HCT116 (cell line): ENCODE data around the gene CMTM2. TPM values are rescaled to one million over a fixed set of nuclear protein-coding genes. Genes with fewer than 3 reads are reported as not detected.

ENCODE experiments used
- ATAC-seq: fragments of 200-7000 bp; cut with Tn5 transposase; 2 replicates; pipeline ENCODE4 v1.9.1; 2020; ENCODE audit warnings: mild to moderate bottlenecking, moderate library complexity
- BruUV-seq: library from RNA; stranded (reverse); fragments of 400-500 nt; replicated peaks from 2 replicates; lab custom pipeline; 2021; lab: Mats Ljungman, UMichigan
- CTCF ChIA-PET: fragments of 300-600 bp; sonication (Branson Sonifier 250); formaldehyde crosslinking; loops from one replicate; lab custom pipeline; 2021; ENCODE audit warnings: antibody characterized with exemption; lab: Charles Lee
- POLR2A ChIA-PET: fragments of 300-600, 350-600 bp; sonication (Branson Sonifier 250); formaldehyde crosslinking; loops from one replicate; lab custom pipeline; 2021; ENCODE audit warnings: antibody characterized with exemption; lab: Charles Lee
- RAD21 ChIA-PET, 2 experiments: fragments of 300-600 bp; sonication (Branson Sonifier 250); formaldehyde crosslinking; loops; one replicate each; lab custom pipeline; 2023; ENCODE audit warnings: low total read pairs in 2 of 2; ENCODE audit not compliant: uncharacterized antibody in 2 of 2, unreplicated experiment in 2 of 2, low non-redundant PET in 1 of 2; lab: Charles Lee
- DNase-seq: peaks from one replicate; pipeline ENCODE4 v3.0.0-alpha.2; 2010; ENCODE audit warnings: low read depth, low spot score
- H2AFZ ChIP-seq: fragments of 200-600 bp; shearing (Covaris generic), sonication (generic); 2 replicates; pipeline ENCODE4 v1.6.1; 2017; ENCODE audit warnings: low read depth, mixed run types, mixed read lengths, antibody characterized with exemption, low read length; ENCODE audit not compliant: poor library complexity, severe bottlenecking
- H3K27ac ChIP-seq: 2 replicates; pipeline ENCODE4 v1.5.1; 2012; ENCODE audit warnings: low read depth, low read length
- H3K27me3 ChIP-seq: fragments of 200-600 bp; sonication (generic); 2 replicates; pipeline ENCODE4 v1.6.1; 2016; ENCODE audit warnings: mixed run types, low read length, mixed read lengths; ENCODE audit not compliant: insufficient read depth
- H3K36me3 ChIP-seq, 2 experiments: fragments of 200-500 bp in 1 of 2; fragments of 200-600 bp in 1 of 2; sonication (Bioruptor generic) in 1 of 2; sonication (generic) in 1 of 2; 2 replicates each; pipeline versions ENCODE4 v1.5.1 to v1.6.1; 2014 to 2016; ENCODE audit warnings: low read length in 2 of 2, inconsistent platforms in 1 of 2, mixed read lengths in 1 of 2, mixed run types in 1 of 2; ENCODE audit not compliant: insufficient read depth in 2 of 2, control insufficient read depth in 1 of 2
- H3K4me1 ChIP-seq, 2 experiments: fragments of 200-600 bp in 1 of 2; sonication (generic) in 1 of 2; 2 replicates each; pipeline versions ENCODE4 v1.5.1 to v1.6.1; 2012 to 2017; ENCODE audit warnings: low read length in 2 of 2, inconsistent platforms in 1 of 2, mild to moderate bottlenecking in 1 of 2, mixed read lengths in 1 of 2, mixed run types in 1 of 2, moderate library complexity in 1 of 2; ENCODE audit not compliant: insufficient read depth in 2 of 2, control insufficient read depth in 1 of 2
- H3K4me2 ChIP-seq: fragments of 200-600 bp; sonication (generic); 2 replicates; pipeline ENCODE4 v1.6.1; 2017; ENCODE audit warnings: mixed run types, low read length, mixed read lengths
- H3K4me3 ChIP-seq, 2 experiments: fragments of 200-600 bp in 1 of 2; sonication (generic) in 1 of 2; replicated peaks in 1 of 2; 2 replicates each; pipeline ENCODE4 v1.5.1; 2011 to 2016; ENCODE audit warnings: low read length in 2 of 2, control low read depth in 1 of 2, low read depth in 1 of 2, mild to moderate bottlenecking in 1 of 2, mixed read lengths in 1 of 2, mixed run types in 1 of 2
- H3K79me2 ChIP-seq: fragments of 200-600 bp; sonication (generic); 2 replicates; pipeline ENCODE4 v1.6.1; 2017; ENCODE audit warnings: mild to moderate bottlenecking, mixed run types, low read length, moderate library complexity, mixed read lengths; ENCODE audit not compliant: insufficient read depth
- H3K9ac ChIP-seq: fragments of 200-600 bp; sonication (generic); 2 replicates; pipeline ENCODE4 v1.6.1; 2016; ENCODE audit warnings: low read length, mixed read lengths
- H3K9me2 ChIP-seq: fragments of 200-600 bp; sonication (generic), shearing (Covaris generic); 2 replicates; pipeline ENCODE4 v1.6.1; 2017; ENCODE audit warnings: mixed run types, mild to moderate bottlenecking, moderate library complexity; ENCODE audit not compliant: insufficient read depth
- H3K9me3 ChIP-seq, 2 experiments: fragments of 200-500 bp in 1 of 2; fragments of 200-600 bp in 1 of 2; sonication (Bioruptor generic) in 1 of 2; sonication (generic) in 1 of 2; 2 replicates each; pipeline ENCODE4 v1.6.1; 2014 to 2017; ENCODE audit warnings: low read length in 2 of 2, mixed read lengths in 2 of 2, inconsistent platforms in 1 of 2, low read depth in 1 of 2, mild to moderate bottlenecking in 1 of 2, mixed run types in 1 of 2, moderate library complexity in 1 of 2; ENCODE audit not compliant: control insufficient read depth in 1 of 2, insufficient read depth in 1 of 2
- H4K20me1 ChIP-seq: fragments of 200-600 bp; sonication (generic), shearing (Covaris generic); 2 replicates; pipeline ENCODE4 v1.6.1; 2017; ENCODE audit warnings: mixed run types, mild to moderate bottlenecking, moderate library complexity; ENCODE audit not compliant: insufficient read depth
- ATF3 ChIP-seq: IDR thresholded peaks from 2 replicates; pipeline ENCODE4 v1.6.1; 2012
- CBX3 ChIP-seq: IDR thresholded peaks from 2 replicates; pipeline ENCODE4 v1.6.1; 2012; ENCODE audit warnings: low read depth
- CEBPB ChIP-seq: IDR thresholded peaks from 2 replicates; pipeline ENCODE4 v1.6.1; 2012; ENCODE audit warnings: low read depth
- CTCF ChIP-seq, 3 experiments: fragments of 200-600 bp in 1 of 3; sonication (generic) in 1 of 3; IDR thresholded peaks in 2 of 3; conservative IDR thresholded peaks in 1 of 3; 2 replicates each; pipeline ENCODE4 v1.5.1; 2012 to 2017; ENCODE audit warnings: low read depth in 2 of 3, low read length in 2 of 3, antibody characterized with exemption in 1 of 3, borderline replicate concordance in 1 of 3, control low read depth in 1 of 3, mild to moderate bottlenecking in 1 of 3, mixed read lengths in 1 of 3, mixed run types in 1 of 3, moderate library complexity in 1 of 3; ENCODE audit not compliant: insufficient read depth in 1 of 3
- ELF1 ChIP-seq: IDR thresholded peaks from 2 replicates; pipeline ENCODE4 v1.6.1; 2012; ENCODE audit warnings: low read depth, borderline replicate concordance
- EZH2 ChIP-seq: fragments of 200-600 bp; sonication (generic); IDR thresholded peaks from 2 replicates; pipeline ENCODE4 v1.6.1; 2017; ENCODE audit warnings: antibody characterized with exemption, mixed run types
- EZH2phosphoT487 ChIP-seq: fragments of 200-600 bp; IDR thresholded peaks from 2 replicates; pipeline ENCODE4 v1.6.1; 2018; ENCODE audit warnings: antibody characterized with exemption, borderline replicate concordance
- FOSL1 ChIP-seq: IDR thresholded peaks from 2 replicates; pipeline ENCODE4 v1.6.1; 2012; ENCODE audit warnings: low read depth
- JUND ChIP-seq: IDR thresholded peaks from 2 replicates; pipeline ENCODE4 v1.6.1; 2012
- MAX ChIP-seq: IDR thresholded peaks from 2 replicates; pipeline ENCODE4 v1.6.1; 2012
- POLR2A ChIP-seq: IDR thresholded peaks from 2 replicates; pipeline ENCODE4 v1.7.0; 2011; ENCODE audit warnings: borderline replicate concordance; ENCODE audit not compliant: insufficient read depth, insufficient read length; ENCODE audit errors: extremely low read depth
- POLR2AphosphoS5 ChIP-seq: IDR thresholded peaks from 2 replicates; pipeline ENCODE4 v1.6.1; 2011; ENCODE audit warnings: mild to moderate bottlenecking, low read depth, low read length, moderate library complexity
- RAD21 ChIP-seq: IDR thresholded peaks from 2 replicates; pipeline ENCODE4 v1.6.1; 2012; ENCODE audit warnings: low read depth, mild to moderate bottlenecking
- REST ChIP-seq: IDR thresholded peaks from 2 replicates; pipeline ENCODE4 v1.6.1; 2012; ENCODE audit warnings: low read depth
- SIN3A ChIP-seq: IDR thresholded peaks from 2 replicates; pipeline ENCODE4 v1.6.1; 2012; ENCODE audit warnings: low read depth
- SRF ChIP-seq: IDR thresholded peaks from 2 replicates; pipeline ENCODE4 v1.6.1; 2012; ENCODE audit warnings: low read depth
- TCF7L2 ChIP-seq: IDR thresholded peaks from 2 replicates; pipeline ENCODE4 v1.7.0; 2011; ENCODE audit warnings: borderline replicate concordance, inconsistent platforms; ENCODE audit not compliant: insufficient read depth, insufficient read length; ENCODE audit errors: extremely low read depth
- YY1 ChIP-seq: IDR thresholded peaks from 2 replicates; pipeline ENCODE4 v1.6.1; 2011; ENCODE audit warnings: low read length, low read depth, moderate library complexity, mild to moderate bottlenecking; ENCODE audit not compliant: insufficient replicate concordance; ENCODE audit errors: extremely low read depth
- ZBTB33 ChIP-seq: IDR thresholded peaks from 2 replicates; pipeline ENCODE4 v1.6.1; 2011; ENCODE audit warnings: mild to moderate bottlenecking, low read length, moderate library complexity; ENCODE audit not compliant: insufficient replicate concordance; ENCODE audit errors: extremely low read depth
- ZFX ChIP-seq: fragments of 450-650 bp; IDR thresholded peaks from 2 replicates; pipeline ENCODE4 v1.6.1; 2017
- intact Hi-C: fragments of 100-400 bp; cut with micrococcal nuclease; formaldehyde crosslinking; loops from 2 replicates; pipeline ENCODE4 v1.10.0; 2022
- total RNA-seq: library from RNA; stranded (reverse); gene quantifications from one replicate; pipeline ENCODE4 v1.2.1, GENCODE V29; 2021; ENCODE audit not compliant: unreplicated experiment

CMTM2 gene
- total RNA-seq, 1 experiment from 2014 or later = 0.42 TPM

GRCh38 chr16:66569131-66569530 is 10.1 kb upstream of the CMTM2 start:
- Histone ChIP-seq H3K27ac (no peak overlapping the region), H3K9ac (no peak overlapping the region), H2AFZ (no peak overlapping the region), H3K79me2 (no peaks in the 10 kb centered on the region), H3K9me3 (no peaks in the 10 kb centered on the region), H3K27me3 (no peaks in the 10 kb centered on the region), H3K9me2 (no peaks in the 10 kb centered on the region), H3K36me3 (no peaks in the 10 kb centered on the region; a peak in 1 of 4 replicates), H4K20me1 (peaks cover 3% of the 10 kb centered on the region; the same call in 1 of the 2 replicates), H3K4me2 (no peak overlapping the region; the same call in 1 of the 2 replicates), H3K4me1 (peaks cover 0 to 13% of the 10 kb centered on the region in 2 experiments; a peak in 3 of 4 replicates), H3K4me3 (no peak overlapping the region)
- RAD21 ChIA-PET = no interaction called here
- POLR2A ChIA-PET = interaction anchor here (1.8 kb wide), 1 partner anchor 17 kb away, joined by 8 read pairs; the partner anchor contains the start of gene CKLF
- no peak for DNase-seq
- ATAC-seq = no peak
- BruUV-seq = no TSS peak
- TF ChIP-seq POLR2A = no peak
- no peak for TF ChIP-seq MAX
- no peak for TF ChIP-seq ZFX
- TF ChIP-seq ATF3 = no peak
- TF ChIP-seq EZH2 = no peak
- TF ChIP-seq YY1 = no peak
- TF ChIP-seq ELF1 = no peak
- TF ChIP-seq ZBTB33 = no peak
- TF ChIP-seq TCF7L2 = no peak
- TF ChIP-seq CBX3 = no peak
- no peak for TF ChIP-seq SRF
- TF ChIP-seq POLR2AphosphoS5 = no peak
- TF ChIP-seq FOSL1 = no peak
- no peak for TF ChIP-seq SIN3A
- no peak for TF ChIP-seq EZH2phosphoT487
- no peak for TF ChIP-seq CEBPB
- no peak for TF ChIP-seq CTCF (IDR thresholded peaks at IDR 0.05 in 2 of 3, conservative IDR thresholded peaks at IDR 0.05 in 1 of 3; ENCODE audit: borderline replicate concordance in 1 of 3, insufficient read depth in 1 of 3, low read depth in 2 of 3, low read length in 2 of 3)
- TF ChIP-seq RAD21 = no peak
- TF ChIP-seq JUND = no peak
- TF ChIP-seq REST = no peak
- intact Hi-C loops = no loop called here
- CTCF ChIA-PET = interaction anchor here (0.7 to 1.6 kb wide), 3 partner anchors 39 to 212 kb away, joined by 3 to 5 read pairs (median 4); no protein-coding TSS in a partner anchor
